GM21447 (cell line): ENCODE data around the gene RABEP1.

Experiments used
- ATAC-seq: cut with Tn5 transposase; IDR thresholded peaks from one replicate; pipeline ENCODE4 v1.9.1; 2021; ENCODE audit not compliant: unreplicated experiment

RABEP1 gene

DNA sequence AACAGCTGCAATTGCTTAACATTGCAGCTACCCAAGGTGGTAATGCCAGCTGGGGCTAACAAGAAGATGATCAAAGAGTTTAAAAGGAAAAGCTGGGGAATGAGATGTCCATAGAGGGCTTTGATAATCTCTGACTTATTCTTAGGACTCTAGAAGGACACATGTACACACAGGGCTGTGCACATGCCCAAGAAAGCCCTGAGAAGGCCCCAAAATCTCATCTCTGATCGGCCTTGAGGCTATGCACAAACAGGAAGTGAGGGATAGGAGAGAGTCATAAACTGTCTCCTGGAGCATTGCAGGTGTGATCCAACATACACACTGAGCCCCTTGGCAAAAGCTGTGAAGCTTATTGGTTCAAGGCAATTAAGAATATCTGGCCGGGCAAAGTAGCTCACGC, 17.2 kb upstream of the RABEP1 start:
- no peak for ATAC-seq

- no peak for ATAC-seq
Observed at GRCh38 chr17:5269241-5269960, 12.7 kb upstream of the RABEP1 start.

DNA sequence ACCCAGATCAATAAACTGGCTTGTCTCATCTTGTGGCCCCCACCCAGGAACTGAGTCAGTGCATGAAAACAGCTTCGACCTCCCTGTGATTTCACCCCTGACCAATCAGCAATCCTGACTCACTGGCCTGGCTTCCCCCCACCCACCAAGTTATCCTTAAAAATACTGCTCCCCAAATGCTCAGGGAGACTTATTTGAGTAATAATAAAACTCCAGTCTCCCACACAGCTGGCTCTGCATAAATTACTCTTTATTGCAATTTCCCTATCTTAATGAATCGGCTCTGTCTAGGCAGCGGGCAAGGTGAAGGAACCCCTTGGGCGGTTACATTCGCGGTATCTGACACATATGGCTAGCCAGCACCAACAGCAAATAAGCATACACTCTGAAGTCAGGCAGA, 9.8 kb upstream of the RABEP1 start:
- ATAC-seq: no peak

DNA sequence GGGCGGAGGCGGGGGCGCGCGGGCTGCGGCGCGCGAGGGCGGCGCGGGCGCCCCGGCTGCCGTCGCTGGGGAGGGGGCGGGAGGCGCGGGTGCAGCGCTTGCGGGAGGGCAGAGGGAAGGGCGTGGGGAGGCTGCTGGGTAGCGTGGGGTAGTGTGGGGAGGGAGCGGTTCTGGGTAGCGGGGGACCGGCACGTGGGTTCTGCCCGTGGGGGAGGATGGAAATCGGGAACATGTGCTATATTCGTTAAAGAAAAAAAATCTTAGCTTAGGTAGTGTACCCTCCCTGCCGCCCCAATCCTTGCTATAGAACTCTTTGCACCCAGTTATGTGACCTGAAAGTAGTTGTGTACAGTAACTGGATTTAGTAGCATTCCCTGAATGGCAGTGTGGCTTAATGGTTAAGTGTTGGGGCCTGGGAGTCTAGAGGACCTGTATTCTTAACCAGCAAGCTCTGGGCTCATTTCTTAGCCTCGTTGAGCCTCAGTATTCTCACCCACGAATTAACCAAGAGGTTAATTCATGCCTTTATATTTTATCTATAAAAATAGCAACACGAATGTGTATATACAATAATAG, 646 bp downstream of the RABEP1 start:
- no peak for ATAC-seq

DNA sequence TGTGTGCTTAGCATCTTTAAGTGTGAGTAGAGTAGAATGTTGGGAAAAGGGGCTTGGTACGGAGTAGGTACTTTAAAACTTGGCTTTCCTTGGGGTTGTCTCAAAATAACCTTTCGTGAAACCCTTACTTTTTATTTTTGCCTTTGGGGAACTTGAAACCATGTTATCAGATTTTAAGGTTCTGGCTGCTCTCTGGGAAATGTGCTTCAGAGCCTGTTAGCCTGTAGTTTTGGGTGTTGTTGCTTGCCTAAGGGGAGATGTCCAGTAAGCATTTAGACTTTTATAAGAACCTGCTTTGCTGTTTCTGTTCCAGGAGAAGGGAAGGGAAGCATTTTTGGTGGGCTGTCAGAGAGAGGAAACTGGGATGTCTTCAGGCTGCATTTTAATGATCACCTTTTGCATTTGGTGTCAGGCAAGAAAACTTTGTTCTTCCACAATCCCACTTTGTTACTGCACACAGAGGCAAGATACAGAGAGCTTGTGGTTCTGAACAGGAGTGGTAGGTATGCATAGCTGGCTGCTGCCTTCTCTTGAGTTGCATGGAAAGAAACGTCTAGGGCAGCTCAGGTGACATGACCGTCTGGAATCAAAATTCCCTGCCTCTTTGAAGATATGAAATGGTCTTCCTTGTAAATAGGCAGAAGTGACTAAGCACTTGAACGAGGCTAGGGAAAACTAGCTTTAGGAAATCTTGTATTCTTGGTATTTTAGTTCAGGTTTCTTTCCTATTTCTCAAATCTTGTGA, 1.7 kb downstream of the RABEP1 start:
- ATAC-seq: no peak

- no peak for ATAC-seq
Observed at GRCh38 chr17:5284681-5285080, 2.6 kb downstream of the RABEP1 start.

DNA sequence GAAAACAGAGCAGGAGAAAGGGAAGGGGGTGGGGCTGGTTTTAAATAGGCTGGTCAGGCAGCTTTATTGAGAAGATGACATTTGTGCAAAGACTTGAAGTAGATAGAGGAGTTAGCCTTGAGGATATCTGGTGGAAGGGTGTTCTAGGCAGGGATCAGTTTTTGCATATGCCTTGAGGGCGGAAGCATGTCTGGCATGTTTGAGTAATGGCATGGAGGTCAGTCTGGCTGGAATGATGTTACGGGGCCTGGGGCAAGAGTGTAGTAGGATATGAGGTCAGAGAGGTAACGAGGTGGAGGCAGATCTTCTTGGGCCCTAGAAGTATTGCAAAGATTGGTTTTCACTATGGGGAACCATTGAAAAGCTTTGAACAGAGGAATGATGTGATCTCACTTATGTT, 4.8 kb downstream of the RABEP1 start:
- no peak for ATAC-seq

DNA sequence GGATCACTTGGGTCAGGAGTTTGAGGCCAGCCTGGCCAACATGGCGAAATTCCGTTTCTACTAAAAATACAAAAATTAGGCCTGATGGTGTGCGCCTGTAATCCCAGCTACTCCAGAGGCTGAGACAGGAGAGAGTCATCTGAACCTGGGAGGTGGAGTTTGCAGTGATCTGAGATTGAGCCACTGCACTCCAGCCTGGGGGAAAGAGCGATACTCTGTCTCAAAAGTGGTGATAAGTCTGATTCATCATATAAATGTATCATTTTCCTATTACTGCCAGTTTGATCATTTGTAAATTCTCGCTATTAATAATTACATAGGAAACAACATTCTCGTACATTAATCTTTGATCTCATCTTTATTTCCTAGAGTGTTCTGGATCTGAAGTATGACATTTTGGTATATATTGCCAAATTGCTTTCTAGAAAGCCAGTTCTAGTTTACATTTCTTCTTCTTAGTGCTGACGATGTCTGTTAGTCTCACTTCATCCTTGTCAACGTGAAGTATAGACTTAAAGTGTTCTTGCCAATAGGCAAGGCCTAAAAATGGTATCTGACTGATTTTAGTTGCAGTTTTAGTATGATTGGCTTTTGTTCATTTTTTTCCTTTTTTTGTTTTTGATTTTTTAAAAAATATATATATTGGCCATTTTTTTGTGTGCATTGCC, 9.7 kb downstream of the RABEP1 start:
- no peak for ATAC-seq

- ATAC-seq: no peak
Observed at GRCh38 chr17:5297245-5297644, 15.2 kb downstream of the RABEP1 start.

- no peak for ATAC-seq
Observed at GRCh38 chr17:5299383-5299782, 17.3 kb downstream of the RABEP1 start.

DNA sequence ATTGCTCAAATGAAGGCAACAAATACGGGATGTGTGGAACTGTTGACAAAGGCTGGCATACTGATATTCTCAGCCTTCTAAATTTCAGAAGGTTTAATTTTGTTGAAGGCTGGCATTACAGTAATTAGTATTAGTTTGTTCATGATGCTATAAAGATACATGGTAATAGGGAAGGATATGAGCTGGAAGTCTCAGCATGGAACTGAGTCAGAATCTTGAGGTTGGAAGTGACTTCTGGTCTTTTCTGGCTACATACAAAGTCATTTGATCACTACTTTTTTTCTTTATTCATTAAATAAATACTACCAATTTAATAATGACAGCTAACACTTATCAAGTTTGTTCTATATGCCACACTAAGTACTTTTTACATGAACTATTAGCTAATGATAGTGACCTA, 22.6 kb downstream of the RABEP1 start:
- ATAC-seq: no peak

DNA sequence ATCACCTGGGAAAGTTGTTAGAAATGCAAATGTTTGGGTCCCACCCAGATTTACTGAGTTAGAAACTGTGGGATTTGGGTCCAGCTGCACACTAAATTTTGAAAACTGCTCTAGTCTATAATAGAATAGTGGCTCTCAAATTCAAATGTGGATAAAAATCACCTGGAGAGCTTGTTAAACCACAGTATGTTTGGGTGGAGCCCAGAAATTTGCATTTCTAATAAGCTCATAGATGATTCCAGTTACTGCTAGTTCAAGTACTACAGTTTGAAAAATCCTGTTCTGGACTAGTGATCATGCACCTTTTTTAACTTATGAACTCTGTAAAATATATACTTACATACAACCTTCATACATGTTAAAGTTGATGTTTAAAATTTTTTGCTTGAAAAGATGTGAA, 27.8 kb downstream of the RABEP1 start:
- ATAC-seq: no peak

DNA sequence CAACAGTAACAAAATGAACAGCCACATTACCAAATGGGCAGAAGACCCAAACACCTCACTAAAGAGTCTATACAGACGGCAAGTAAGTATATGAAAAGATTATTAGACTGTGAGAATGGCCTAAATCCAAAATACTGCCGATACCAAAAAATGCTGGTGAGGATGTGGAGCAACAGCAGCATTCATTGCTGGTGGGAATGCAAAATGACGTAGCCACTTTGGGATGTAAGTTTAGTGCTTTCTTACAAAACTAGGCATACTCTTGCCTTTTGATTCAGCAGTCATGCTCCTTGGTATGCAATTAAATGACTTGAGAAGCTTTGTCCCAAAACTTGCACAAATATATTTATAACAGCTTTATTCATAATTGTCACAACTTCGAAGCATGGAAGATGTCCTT, 43.8 kb downstream of the RABEP1 start:
- ATAC-seq: no peak

DNA sequence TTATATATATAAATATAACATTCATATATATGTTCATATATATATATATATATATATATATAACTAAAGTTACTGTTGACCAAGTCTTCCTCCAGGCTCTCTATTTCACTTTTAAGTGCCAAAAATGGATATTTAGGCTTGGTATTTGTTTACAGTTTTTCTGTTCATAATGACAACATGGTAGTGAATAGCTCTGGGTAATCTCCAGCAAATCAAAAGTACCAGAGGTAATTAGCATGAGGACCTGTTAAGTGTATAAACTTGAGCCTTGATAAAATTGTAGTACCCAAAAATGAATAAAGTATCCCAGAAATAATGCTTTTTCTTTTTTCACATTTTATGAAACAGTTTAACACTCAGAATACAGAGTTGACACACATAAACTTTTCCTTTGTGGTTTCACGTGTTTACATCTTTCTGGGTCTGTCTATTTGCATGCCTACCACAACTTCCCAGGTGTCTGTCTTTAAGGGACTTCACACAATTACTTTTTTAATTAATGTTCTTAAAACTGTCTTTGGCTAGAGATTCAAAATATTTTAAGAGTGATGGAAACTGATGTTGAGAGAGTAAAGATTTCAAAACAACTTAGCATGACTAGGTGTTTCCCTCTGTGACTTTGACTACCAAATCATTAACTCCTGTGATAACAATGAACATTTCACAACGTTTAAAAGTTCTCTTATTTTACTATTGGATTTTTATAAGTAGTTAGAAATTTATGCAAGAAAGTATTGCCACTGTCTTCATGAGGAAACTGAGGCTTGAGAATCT, 47.9 kb downstream of the RABEP1 start:
- ATAC-seq: no peak

- ATAC-seq: no peak
Observed at GRCh38 chr17:5330981-5331380, 48.9 kb downstream of the RABEP1 start.

- no peak for ATAC-seq
Observed at GRCh38 chr17:5331506-5331905, 49.4 kb downstream of the RABEP1 start.

DNA sequence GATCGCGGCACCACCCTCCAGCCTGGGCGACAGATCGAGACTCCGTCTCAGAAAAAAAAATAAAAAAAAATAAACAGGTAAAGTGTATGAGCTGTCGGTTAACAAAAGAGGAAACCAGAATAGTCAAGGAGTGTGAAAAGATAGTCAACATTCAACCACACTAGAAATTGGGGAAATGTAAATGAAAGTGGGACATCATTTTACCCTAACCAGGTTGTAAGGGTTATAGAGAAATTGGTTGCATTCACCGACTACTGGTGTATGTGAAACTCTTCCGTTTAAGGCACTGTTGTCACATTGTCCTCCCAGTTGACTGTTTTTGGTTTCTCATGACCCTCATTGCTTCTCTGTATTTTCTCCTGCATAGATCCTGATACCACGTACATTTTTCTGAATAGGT, 62.8 kb downstream of the RABEP1 start:
- ATAC-seq: no peak

DNA sequence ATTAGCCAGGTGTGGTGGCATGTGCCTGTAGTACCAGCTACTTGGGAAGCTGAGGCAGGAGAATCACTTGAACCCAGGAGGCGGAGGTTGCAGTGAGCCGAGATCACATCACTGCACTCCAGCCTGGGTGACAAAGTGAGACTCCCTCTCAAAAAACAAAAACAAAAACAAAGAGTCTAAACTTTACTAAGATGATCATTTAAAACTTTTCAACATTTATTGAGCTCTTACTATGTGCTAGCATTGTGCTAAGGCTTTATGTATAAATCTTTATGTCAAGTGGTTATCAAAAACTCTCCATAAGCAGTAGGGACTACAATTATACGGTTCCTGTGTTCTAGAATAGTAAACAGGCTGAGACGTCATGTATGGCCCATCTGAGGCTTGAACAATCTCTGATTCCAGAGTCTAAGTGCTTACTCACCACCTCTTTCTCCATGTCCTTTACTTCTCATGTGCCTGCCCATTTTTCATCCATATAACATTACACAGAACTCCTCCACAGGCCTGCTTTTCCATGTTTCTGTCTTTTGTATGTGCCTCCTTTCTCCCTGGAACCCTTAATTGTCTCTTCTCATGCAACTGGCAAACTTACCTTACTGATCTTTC, 70.7 kb downstream of the RABEP1 start:
- ATAC-seq: no peak

GRCh38 chr17:5354310-5354709, 72.2 kb downstream of the RABEP1 start:
- no peak for ATAC-seq

DNA sequence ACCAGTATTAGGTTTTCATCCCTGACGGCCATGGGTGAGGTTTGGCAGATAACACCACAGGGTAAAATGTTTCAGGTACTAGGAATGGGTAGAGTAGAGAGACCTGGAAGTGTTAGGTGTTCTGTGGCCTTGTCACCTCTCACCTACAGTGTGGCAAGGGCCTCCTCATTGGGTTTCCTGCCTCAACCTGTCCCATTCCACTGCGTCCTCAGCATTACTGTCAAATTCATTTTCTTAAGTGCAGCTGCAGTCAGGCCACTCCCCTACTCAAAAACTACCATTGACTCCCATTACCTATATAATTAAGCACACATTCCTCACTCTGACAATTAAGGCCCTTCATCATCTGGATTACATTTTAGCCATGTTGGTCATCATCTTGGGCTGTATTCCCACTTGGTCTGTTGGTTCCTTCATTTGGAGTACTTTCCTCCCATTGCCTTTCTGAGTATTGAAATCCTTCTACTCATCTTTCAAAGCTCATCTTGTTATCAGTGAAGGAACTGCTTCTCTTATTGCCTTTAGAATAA, 72.9 kb downstream of the RABEP1 start:
- ATAC-seq: no peak
